NCI-H1694 treated with DMSO at 0.1 percent for 48 hours (cell line): ENCODE data around the gene IRF9.
A peak's percentile ranks its signal among the peaks of the same experiment; 100 is the strongest.

ENCODE experiments used
- DNase-seq: peaks from one replicate; lab custom pipeline; 2025; lab: John Stamatoyannopoulos, UW

IRF9 gene

DNA sequence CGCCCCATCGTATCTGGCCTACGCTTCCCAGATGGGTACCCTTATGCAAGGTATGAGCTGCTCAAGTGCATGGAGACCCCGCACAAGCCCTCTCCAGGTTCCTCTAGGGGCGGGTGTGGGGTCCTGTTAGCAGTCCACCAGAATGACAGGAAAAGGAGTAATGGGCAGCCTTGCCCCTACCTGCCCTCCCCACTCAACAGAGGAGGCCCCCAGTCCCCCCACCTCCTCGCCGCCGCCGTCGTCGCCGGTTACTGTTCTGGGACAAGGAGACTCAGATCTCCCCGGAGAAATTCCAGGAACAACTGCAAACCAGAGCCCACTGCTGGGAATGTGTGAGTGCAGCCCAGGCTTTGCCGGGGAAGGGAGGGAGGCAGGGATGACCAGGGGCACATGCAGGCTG, 16.8 kb downstream of the IRF9 start:
- no peak for DNase-seq

DNA sequence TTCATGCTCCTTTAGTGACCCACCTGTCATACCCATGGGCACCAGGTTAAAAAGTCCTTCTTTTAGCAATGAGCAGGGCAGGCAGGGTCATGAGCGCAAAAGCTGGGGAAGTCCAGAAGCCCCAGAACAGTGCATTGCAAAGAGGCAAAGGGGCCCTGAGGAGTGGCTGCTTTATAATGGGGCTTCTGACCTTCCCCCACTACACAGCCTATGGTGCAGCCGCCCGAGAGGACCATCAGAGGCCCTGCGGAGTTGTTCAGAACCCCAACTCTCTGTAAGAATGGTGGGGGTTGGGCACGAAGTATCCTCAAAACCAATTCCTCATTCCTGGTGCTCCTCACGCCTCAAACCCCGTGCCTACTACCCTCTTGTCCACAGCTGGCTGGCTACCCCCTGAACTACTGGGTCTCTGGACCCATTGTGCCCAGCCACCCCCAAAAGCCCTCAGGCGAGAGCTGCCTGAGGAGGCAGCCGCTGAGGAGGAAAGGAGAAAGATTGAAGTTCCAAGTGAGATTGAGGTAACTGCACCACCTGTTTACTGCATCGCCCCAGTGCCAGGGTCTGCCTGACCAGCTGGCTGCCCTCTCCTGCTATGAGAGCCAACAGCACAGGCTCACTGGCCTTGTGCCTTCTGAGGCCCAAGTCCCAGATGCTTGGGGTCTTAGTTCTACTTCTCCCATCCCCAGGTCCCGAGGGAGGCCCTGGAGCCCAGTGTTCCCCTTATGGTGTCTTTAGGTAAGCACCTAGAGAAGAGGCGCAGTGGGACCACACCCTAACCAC, 17.5 kb downstream of the IRF9 start:
- no peak for DNase-seq

DNA sequence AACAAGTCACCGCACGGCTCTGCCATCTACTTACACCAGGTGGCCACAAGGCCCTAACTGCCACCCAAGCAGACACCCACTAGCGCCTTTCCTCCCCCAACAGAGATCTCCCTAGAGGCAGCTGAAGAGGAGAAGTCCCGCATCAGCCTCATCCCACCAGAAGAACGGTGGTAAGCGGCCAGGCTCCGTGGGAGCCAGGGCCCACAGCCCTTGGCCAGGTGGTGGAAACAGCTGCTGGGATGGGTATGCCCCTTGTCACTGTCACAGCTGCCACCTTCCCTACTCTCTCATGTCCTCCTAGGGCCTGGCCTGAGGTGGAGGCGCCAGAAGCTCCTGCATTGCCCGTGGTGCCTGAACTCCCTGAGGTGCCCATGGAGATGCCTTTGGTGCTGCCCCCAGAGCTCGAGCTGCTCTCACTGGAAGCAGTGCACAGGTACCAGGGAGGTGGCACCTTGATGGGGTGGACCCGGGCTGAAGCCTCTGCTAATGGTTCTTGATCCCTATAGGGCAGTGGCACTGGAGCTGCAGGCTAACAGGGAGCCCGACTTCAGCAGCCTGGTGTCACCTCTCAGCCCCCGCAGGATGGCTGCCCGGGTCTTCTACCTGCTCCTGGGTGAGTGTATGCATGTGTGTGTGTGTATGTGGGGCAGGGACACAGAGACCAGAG, 18.4 kb downstream of the IRF9 start:
- DNase-seq, result no peak

DNA sequence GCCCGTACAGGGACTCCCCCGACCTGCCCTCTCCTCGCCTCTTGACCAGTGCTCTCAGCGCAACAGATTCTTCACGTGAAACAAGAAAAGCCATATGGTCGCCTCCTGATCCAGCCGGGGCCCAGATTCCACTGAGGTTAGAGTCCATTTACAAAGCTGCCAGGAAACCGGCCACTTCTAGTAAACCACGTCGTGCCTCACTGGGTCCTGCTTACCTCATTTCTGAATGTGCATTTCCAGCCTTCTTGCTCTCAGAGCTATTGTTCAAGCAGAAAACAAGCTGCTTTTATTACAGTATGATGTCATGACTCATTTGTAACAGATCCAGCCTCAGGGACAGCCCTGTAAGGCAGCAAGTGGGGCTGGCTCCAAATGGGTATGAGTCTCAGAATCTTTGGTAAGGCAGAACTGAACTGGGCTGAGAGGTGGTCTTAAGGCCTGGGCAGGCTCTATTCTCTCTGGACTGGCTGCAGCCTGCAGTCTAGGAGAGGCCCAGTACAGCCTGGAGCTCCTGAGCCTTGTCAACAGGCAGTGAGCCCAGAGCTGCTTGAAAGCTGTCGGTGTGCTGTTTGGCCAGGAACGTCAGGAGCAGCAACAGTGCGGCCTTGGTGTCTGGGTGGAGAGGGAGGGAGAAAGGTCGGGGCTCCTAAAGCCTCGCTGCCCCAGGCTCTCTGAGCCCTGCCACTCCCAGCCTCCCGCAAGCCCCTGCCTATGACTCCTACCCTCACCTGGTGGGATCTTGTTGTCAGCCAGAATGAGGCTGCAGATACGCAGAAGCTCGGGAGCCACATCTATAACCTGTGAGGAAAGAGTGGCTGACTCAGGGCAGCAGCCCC, 19.1 kb downstream of the IRF9 start:
- DNase-seq, result no peak

DNA sequence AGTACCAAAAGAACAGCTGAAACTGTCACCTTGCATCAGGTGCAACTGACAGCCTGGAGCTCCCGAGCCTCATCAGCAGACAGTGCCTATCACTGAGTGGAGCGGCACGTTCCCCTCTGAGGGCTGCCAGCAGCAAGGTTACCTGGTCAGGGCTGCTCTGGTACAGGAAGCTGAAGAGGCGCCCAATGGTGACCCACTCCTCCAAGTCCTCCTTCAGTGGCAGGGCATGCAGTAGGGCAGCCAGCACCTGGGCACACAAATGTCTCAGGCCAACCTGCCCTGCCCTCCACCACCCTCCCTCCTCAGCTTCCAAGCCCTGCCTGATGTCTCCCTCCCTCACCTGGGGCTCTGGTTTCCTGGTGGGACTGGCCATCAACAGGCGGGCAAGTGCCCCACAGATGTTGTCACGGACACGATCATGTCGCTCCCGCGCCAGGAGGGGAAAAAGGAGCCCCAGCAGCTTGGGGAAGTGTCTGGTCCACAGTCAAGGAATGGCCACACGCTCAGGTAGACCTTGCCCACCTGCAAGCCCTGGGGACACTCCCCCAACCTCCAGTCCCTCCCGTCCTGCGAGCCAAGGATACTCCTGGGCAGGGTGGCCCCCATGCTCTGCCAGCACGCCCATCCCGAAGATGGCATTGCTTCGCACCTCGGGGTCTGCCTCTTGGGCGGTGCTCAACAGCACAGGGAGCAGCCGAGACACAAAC, 20.5 kb downstream of the IRF9 start:
- DNase-seq, result no peak

DNA sequence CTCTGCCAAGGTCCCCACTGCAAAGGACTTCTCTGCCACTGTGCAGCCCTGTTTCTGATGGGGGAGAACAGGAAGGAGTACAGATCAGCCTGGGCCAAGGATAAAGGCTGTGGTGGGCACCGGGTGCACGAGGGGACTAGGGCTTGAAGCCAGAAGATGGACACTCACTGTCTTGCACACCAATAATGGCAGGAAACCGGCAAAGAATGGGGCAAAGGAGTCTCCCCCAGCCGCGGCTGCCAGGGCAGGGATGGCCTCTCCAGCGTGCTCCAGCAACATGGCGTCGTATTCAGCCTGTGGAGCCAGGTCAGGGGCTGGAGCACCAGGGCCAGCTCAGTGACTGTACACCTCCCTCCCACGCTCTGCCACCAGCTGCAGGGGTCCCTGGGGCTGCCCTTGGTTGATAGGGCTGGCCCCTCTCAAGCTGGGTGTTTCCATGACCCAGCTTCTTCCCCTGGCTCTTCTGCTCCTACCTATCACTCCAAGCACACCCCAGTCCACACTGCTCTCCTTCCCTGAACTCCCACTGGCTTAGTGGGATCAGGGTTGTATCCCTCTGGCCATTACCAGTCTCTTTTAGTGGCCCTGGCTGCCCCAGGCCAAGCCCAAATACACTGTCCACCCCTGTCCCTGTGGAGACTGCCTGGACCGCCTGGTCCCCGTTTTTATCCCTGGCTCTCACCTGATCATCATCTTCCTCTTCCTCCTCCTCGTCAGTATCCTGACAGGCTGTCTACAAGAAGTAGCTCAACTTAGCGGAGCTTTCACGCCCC, 21.2 kb downstream of the IRF9 start:
- no peak for DNase-seq

DNA sequence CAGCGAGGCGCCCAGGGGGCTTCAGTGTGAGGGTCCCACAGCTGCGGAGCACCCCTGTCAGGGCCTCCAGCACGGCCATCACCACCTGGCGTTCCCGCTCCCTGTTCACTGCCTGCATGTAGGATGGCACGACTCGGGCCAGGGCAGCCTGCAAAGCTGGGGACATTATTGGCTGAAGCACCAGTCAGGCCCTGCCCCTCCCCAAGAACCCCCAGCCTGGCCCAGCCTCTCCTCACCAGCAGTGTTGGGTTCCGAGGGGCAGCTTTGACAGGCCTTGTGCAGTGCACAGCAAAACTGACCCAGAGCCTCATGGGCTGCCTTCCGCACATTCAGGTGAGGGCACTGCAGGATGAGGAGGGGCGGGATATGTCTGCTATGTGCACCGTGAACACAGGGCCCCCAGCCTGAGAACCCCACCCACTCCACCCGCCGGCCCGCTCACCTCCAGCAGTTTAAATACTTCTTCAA, 22.0 kb downstream of the IRF9 start:
- DNase-seq, result no peak

DNA sequence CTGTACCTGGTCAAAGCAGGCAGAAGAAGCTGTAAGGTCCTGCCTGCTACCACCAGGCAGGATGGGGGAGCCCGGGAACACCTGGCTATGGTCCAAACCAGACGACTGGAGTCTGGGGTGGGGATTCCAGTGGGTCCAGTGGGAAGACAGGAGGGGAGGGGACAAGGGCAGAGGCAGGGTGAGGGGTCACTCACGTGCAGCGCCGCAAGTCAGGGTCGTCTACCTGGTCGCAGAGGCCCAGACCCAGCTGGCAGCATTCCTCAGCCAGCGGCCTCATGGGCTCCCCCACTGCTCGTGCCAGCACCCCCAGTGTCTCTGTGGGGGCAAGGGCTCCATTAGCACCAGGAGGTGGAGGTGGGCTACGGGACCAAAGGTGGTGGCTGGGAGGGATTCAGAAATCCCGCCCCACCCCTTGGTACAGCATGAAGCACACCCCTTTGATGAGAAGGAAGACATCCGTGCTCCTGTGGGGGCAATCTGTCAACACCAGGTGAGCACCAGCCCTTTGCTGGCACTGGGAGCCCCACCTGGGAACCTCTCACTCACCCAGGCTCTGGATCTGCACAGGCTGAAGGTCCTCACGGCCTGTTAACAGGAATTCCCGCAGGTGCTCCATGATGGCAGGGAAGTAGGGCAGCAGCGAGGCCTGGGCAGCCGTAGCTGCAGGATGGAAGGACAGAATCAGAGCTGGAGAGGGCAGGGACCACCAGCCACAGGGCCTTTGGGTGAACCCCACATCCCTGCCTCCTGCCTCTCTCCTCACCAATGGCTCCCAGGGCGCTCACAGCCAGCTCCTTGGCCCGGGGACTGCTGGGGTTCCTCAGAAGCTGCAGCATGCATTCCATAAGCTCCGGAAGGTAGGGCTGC, 23.3 kb downstream of the IRF9 start:
- DNase-seq, result no peak

DNA sequence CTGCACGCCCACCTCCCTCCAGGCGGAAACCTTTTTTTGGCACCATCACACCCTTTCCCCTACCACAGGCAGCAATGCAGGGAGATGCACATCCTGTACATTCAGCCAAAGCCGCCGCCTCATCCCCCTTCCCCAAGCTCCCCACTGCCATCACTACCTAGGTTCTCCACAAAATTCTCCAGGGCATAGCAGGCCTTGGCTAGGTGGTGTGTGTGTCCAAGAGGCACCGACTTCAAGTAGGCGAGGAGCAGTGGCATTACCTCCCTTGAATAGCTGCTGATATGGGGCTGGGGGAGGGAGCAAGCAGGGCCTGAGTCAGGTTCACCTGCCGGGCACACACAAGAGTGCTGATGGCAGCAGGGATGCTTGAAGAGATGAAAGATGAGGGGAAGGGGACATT, 24.0 kb downstream of the IRF9 start:
- no peak for DNase-seq

DNA sequence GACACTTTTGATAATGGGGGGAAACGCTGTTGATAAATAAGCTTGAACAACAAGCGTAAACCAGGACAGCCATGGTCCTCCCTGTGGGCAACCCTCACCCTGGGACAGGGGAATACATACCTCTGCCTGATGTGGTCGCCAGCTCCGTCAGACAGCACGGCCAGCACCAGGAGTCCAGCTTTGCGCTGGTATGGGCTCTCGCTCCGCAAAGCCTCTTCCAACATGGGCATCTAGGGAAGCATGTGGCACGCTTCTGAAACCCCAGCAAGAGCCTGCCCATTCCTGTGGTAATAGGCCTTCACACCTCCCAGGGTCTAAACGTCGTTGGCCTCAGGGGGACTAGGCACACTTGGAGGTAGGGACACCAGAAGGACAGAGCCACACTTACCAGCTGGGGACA, 24.7 kb downstream of the IRF9 start:
- no peak for DNase-seq

DNA sequence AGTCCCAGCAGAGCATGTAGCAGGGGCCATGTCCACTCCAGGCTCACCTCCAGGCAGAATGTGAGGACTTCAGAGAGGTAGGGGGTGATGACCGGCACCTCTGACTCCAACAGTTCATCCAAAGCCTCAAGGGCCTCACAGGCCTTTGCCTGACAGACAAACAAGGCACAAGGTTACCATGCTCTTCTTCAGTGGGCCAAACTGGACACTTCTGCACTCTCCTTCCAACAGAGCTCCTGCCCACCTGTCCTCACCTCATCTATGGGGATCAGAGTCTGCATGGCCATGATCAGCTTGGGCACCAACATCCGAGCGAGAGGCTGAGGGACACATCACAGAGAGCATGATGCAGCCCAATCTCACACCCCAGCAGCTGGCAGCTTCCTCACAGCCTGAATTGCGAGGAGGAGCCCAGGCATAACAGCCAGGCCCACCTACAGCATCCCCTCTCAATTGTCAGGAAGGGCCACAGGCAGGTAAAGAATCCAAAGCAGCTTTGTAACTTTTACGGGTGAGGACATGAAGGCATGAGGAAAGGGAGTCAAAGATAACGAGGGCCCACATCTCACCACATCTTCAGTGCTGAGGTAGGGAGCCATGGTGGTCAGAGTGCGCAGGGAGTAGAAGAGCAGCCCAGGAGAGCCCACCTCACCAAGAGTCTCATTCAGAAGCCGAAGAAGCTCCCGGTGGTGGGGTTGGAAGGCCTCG, 25.9 kb downstream of the IRF9 start:
- no peak for DNase-seq

DNA sequence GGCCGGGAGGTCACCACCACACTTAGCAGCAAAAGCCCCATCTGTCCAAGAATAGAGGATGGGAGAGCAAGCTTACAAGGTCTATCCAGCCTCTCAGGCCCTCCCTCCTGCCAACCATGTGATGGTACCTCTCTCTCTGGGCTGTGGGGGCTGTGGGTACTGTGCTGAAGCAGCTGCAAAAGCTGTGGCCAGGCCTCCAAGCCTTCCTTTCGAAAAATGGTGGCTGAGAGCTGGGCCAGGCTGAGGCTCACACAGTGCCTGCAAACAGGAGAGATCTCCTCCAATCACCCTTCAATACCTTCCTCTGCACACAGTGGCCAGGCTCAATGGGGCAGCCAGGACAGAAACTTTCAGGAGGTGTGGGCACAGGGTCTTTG, 26.5 kb downstream of the IRF9 start:
- DNase-seq, result no peak

DNA sequence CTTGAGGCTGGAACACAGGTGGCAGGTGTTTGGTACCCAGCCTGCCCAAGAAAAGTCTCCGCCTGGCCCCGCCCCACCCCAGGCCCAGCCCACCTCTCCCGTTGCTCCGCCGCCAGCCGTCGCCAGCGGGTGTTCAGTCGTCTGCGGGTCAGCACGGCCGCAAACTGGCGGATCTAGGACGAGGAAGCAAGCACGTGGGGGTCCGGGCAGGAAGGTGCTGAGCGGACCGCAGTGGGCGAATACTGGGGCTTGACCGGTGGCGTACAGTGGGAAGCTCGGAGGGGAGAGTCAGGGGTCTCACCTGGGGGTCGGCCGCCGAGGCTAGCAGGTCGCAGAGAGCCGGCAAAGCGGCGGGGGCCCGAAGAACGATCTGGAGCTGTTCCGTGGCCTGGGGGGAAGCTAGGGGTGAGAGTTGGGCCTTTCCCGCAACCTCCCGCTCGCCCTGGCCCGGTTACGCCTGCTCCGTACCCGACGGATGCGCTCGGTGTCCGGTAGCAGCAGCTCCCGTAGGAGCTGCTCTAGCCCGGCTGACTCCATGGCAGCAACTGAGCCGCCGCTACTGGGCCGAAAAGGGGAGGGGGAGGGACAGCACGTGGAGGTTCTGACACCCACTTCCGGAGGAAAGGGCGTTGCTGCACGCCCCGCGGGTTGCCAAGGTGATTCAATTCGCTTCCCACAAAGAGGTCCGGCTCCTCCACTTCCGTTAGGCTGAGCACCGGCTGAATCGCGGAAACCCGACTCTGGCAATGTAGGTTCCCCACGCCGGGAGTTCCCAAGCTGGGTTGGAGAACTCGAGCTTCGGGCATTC, 27.4 kb downstream of the IRF9 start, which contains the start of gene IPO4:
IPO4 (minus strand) TSS at position 566 of the 808 bp plus-strand sequence; CDS start at position 537, 29 bp downstream.
- DNase-seq, result peak; percentile 96

DNA sequence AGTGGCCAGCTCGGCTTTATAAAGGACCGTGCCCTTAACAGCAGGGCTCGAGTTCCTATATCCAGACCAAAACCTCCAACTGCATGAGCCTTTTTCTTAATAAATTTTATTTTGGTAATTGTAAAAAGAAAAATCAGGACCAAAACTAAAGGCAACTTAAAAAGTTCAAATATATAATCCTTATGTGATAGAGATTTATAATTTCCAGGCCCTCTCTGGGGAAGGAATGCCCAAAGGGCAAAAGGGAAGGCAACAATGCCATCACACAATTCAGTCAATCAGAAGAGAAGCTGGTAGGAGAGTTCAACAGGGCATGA, 28.0 kb downstream of the IRF9 start:
- no peak for DNase-seq

DNA sequence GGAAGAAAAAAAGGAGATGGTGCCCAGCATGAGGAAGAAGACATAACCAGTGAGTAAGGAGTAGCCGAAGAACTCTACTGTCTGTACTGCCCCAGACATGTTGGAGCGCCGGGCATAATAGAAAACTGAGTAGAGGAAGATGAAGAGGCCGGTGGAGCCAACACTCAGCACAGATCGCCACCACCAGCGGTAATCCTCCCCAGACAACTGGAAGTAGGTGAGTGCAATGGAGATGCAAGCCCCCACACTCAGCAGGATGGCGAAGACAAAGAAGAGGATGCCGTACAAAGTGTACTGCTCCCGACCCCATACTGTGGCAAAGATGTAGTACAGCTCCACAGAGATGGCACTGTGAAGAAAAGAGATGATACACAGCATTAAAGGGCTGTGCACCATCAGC, 28.4 kb downstream of the IRF9 start:
- DNase-seq, result no peak

DNA sequence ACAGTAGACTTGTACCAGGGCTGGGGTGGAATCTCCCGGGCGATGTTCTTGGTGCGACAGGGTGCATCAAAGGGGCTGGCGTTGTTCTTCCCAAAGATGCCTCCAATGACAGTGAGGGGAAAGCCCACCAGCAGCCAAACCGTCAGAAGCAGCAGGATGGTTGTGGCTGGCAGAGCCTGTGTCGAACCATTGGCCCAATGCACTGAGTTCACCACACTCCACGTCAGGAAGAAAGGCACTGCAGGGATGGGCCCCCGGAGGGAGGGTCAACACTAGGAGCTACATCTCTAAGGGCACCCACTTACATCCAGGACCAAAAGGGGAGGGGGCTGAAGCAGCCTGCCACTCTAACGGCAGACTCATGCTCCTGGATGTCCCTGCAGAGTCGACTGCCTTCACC, 29.4 kb downstream of the IRF9 start:
- DNase-seq, result no peak

DNA sequence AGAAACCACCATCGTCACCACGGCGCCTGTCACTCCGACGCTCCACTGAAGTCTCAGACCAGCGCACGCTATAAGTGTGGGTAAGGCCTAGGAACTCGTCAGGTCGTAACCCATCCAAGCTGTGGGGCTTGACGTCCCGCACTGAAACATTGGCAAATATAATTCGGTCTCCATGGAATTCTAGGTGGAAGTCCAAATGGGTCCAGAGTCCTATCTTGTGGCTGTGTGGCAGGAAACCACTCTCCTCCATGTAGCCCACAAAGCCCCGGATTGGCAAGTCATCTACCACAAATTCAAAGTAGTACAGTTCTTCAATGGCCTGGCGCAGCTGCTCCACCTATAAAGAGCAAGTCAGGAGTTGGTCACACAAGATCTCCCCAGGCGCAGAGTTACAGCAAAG, 31.9 kb downstream of the IRF9 start:
- DNase-seq, result no peak

DNA sequence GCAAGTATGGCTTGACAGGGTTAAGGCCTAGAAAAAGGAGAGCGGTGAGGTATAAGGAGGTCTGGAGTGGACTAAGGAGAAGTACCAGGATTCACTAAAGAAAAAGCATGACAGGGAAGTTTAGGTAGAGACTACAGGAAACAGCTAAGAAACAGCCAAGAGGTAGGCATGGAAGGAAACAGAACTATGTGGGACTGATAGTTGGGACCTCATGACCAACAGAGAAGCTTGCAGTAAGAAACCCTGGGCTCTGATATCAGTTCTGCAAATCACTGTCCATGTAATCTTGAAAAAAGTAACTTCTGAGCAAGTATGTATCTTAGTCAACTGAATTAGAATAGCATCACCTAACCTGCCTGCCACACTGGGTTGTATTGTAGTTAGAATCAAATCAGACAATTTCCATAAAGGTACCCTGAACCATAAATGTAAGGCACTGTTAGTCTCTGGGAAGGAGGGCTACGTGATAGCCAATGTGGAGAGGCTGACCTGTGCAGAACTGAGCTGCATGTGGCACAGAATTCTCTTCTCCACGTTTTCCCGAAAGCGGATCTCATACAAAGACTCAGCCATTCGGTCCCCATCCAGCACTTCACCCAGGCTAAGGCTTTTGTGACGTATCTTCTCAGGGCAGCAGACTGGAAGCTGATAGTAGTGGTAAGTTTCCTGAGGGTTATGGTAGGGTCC, 33.3 kb downstream of the IRF9 start:
- no peak for DNase-seq

DNA sequence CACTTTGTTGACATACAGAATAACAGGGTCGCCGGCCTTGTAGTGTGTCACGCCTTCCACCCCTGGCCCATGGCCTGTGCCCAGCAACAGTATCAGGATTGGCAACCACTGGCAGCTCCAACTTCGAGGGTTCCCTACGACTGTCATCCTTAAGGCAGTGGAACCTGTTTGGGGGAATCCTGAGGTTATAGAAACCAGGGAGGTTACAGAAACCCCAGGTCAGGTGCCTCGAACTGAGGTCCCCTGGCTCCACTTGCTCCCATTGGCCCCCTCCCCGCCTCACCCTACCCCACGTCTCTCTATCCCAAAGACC, 33.8 kb downstream of the IRF9 start:
- no peak for DNase-seq
